NCI-H2029 (cell line): Measurements from ENCODE around the gene CACNA1G.

Experiments
- DNase-seq: peaks from one replicate; lab custom pipeline; 2025; lab: John Stamatoyannopoulos, UW

Gene CACNA1G

GRCh38 chr17:50568659-50569058 is 8.1 kb downstream of the CACNA1G start:
- no peak for DNase-seq

- DNase-seq = no peak
Measured at GRCh38 chr17:50569592-50569991, 9.1 kb downstream of the CACNA1G start.

GRCh38 chr17:50570032-50570431 is 9.5 kb downstream of the CACNA1G start:
- DNase-seq = no peak

DNA sequence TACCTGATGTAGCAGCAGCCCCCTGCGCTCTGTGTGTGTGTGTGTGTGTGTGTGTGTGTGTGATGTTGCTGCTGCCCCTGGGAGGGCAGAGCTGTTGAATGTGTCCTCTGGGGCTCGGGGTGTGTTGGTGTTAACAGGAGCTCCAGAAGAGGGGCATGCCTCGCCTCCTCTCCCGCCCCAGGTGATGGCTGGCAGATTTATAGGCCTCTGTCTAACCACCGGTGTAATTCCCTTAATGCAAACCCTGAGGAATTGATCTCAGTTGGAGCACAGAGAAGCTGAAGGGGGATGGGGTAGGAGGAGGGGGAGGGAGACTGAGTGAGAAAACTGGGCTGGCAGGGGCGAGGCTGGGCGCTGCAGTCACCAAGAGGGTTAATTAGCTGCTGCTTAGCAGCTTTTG is 10.0 kb downstream of the CACNA1G start:
- no peak for DNase-seq

DNA sequence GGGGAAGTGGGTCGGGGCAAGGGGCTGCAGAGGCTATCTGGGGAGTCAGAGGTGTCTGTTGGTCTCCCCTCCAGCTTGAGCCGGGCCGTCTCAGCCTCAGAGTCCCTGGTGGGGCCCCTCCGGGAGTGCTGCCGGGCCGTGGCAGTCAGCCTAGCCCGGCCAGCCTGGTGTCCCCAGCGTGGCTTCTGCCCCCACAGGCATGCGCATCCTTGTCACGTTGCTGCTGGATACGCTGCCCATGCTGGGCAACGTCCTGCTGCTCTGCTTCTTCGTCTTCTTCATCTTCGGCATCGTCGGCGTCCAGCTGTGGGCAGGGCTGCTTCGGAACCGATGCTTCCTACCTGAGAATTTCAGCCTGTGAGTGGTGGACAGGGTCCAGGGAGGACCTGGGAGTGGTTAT is 11.2 kb downstream of the CACNA1G start:
- no peak for DNase-seq

DNA sequence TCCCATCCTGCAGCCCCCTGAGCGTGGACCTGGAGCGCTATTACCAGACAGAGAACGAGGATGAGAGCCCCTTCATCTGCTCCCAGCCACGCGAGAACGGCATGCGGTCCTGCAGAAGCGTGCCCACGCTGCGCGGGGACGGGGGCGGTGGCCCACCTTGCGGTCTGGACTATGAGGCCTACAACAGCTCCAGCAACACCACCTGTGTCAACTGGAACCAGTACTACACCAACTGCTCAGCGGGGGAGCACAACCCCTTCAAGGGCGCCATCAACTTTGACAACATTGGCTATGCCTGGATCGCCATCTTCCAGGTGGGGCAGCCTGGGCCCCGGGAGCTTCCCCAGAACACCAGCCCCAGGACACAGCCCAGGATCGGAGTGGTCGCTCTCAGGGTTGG is 12.0 kb downstream of the CACNA1G start:
- no peak for DNase-seq

GRCh38 chr17:50573866-50574611 is 13.5 kb downstream of the CACNA1G start:
- DNase-seq = no peak

DNA sequence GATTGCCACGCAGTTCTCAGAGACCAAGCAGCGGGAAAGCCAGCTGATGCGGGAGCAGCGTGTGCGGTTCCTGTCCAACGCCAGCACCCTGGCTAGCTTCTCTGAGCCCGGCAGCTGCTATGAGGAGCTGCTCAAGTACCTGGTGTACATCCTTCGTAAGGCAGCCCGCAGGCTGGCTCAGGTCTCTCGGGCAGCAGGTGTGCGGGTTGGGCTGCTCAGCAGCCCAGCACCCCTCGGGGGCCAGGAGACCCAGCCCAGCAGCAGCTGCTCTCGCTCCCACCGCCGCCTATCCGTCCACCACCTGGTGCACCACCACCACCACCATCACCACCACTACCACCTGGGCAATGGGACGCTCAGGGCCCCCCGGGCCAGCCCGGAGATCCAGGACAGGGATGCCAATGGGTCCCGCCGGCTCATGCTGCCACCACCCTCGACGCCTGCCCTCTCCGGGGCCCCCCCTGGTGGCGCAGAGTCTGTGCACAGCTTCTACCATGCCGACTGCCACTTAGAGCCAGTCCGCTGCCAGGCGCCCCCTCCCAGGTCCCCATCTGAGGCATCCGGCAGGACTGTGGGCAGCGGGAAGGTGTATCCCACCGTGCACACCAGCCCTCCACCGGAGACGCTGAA is 15.2 kb downstream of the CACNA1G start:
- no peak for DNase-seq

DNA sequence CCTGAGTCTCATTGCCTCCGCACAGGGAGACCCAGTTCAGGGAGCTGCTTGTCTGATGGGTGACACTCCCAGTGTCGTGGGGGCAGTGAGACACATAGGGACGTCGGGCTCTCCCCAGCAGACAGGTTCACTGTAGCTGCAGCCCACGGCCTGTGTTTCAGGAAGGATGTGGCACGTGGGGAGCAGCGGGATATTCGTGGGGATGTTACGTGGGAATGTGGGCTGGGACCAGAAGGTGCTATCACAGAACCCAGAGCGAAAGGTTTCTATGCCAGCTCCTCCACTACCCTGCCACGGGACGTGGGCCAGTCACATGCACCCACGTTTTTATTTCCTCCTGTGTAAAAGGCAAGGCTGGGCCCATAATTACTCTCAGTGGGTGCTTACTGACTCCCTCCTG is 16.3 kb downstream of the CACNA1G start:
- DNase-seq = no peak

DNA sequence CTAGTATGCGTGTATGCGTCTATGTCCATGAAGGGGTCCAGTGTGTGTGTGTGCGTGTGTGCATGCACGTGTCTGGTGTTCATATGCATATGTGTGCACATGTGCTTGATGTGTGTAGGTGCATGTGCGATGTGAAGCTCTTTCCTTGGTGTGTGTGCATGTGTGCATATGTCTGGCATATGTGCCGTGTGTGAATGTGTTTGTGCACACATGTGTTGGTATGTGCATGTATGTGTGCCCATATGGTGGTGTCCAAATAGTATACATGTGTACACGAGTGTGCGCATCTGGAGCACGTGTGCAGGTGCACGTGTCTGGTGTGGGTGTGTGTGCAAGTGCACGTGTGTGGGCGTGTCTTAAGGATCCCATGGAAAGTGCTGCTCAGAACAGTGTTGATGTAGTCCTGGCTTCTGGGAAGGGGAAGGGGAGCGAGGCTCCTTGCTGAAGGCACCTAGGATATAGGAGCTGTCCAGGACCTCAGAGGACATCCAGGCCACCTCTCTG is 17.0 kb downstream of the CACNA1G start:
- no peak for DNase-seq

GRCh38 chr17:50578173-50578572 is 17.7 kb downstream of the CACNA1G start:
- no peak for DNase-seq

DNA sequence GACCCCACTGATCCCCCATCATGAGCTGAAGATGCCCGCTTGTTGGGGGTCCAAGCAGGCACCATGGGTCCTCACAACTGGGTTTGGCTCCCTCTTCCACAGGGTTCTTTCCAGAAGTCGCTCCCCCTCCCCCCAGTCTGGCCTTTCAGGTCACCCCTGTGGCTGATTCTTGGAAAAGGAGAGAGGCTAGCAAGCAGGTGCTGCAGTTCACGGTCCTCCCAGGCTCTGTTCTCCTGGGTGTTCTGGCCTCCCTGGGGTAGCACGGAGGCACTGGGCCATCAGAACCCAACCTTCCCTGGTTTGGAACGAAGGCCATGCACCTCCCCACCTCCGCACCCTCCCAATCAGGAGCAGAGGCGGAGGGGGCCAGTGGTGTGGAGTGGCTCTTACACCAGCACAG is 18.9 kb downstream of the CACNA1G start:
- no peak for DNase-seq

- no peak for DNase-seq
Measured at GRCh38 chr17:50580646-50581045, 20.1 kb downstream of the CACNA1G start.

DNA sequence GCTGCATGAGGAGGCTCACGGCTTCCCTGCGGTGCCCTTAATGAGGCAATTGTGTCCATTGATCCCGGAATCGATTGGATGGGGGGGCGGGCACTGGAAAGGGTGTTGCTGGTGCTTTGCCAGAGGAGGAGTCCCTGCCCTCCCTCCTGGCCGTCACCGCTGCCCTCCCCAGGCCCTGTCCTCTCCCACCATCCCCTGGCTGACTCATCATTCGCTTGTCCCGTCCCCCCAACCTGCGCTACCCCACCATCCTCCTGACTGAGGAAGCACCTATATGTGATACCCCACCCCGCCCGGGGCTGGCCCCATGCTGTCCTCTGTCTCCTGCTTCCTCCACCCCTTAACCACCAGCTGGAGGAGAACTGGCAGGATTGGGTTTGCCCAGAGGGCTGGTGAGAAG is 20.8 kb downstream of the CACNA1G start:
- no peak for DNase-seq

GRCh38 chr17:50582741-50583140 is 22.2 kb downstream of the CACNA1G start:
- no peak for DNase-seq

DNA sequence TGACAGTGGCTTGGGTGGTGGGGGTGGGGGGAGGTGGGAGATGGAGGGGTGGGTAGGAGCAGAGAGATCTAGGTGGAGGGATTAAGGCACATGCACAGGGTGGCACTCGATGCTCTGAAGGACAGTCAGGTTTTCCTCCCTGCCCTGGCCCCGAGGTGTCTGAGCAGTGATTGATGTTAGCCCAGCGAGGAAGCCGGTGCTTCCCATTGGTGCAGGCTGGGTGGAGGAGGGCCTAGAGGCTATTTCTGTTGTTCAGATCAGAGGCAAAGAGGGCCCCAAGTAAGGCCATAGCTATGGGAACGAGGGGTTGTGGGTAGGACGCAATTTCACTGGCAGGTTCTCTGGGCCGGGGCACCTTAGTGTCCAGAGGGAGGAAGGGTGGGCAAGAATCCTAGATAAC is 23.1 kb downstream of the CACNA1G start:
- DNase-seq = no peak

GRCh38 chr17:50584116-50584515 is 23.6 kb downstream of the CACNA1G start:
- no peak for DNase-seq

DNA sequence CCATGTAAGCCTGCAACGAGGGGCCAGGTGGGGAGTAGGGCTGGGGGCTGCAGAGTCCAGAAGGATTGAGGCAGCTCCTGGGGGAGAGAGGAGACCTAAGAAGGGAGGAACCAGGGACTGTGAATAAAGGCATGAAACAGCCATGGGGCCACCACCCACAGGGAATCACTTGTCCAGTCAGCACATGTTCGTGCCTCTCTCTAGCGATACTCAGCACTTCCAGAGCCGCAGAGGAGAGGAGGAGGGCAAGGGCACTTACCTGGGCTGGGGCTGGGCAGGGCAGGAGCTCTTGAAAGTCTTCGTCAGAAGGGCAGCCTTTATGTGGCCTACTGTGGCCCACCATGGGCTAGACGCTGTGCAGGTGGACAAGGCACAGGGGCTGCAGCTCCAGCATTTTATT is 24.2 kb downstream of the CACNA1G start:
- DNase-seq = no peak

- no peak for DNase-seq
Measured at GRCh38 chr17:50585346-50585745, 24.8 kb downstream of the CACNA1G start.

- no peak for DNase-seq
Measured at GRCh38 chr17:50585891-50586290, 25.4 kb downstream of the CACNA1G start.

- no peak for DNase-seq
Measured at GRCh38 chr17:50586421-50587247, 26.1 kb downstream of the CACNA1G start.

DNA sequence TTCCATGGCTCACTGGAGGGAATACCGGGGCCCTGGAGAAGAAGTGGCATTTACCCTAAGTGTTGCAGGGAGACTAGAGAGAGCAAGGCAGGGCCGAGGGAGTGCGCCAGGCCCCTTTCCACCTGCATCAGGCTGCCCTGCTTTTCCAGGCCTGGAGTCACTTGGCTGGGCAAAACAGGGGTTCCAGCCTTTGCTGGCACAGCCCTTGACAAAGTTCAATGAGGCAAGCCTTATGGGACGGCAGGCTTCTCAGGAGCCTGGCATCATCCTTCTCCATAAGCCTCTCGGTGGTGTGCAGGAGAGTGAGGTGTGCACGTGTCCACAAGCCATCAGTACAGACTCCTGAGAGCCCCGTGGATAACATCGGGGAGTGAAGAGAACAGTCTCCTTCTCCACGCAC is 27.1 kb downstream of the CACNA1G start:
- no peak for DNase-seq
